Epithelial cell of esophagus (primary cell): ENCODE results near the gene COX7A2L.
"Not testable (repeated sequence)": the region's sequence is repeated elsewhere in the genome, so short reads cannot be mapped to it uniquely, and the experiment has no call there.

Experiments
- DNase-seq: peaks from one replicate; pipeline ENCODE4 v3.0.0; 2010; ENCODE audit warnings: low read depth
- H3K4me3 ChIP-seq: 2 replicates; pipeline ENCODE4 v1.5.1; 2011; ENCODE audit warnings: mild to moderate bottlenecking, low read length, control low read depth
- TF ChIP-seq, protein P1 (sequence below): IDR thresholded peaks from 2 replicates; pipeline ENCODE4 v1.5.1; 2011; ENCODE audit warnings: low read depth, mild to moderate bottlenecking, low read length, control low read depth, inconsistent platforms; ENCODE audit not compliant: insufficient read depth; ENCODE audit errors: missing control alignments

The COX7A2L gene

GRCh38 chr2:42390401-42390969 is 29.5 kb upstream of the COX7A2L start:
- no peak for DNase-seq
- H3K4me3 ChIP-seq, result no peak overlapping the region
- TF ChIP-seq, protein P1, sequence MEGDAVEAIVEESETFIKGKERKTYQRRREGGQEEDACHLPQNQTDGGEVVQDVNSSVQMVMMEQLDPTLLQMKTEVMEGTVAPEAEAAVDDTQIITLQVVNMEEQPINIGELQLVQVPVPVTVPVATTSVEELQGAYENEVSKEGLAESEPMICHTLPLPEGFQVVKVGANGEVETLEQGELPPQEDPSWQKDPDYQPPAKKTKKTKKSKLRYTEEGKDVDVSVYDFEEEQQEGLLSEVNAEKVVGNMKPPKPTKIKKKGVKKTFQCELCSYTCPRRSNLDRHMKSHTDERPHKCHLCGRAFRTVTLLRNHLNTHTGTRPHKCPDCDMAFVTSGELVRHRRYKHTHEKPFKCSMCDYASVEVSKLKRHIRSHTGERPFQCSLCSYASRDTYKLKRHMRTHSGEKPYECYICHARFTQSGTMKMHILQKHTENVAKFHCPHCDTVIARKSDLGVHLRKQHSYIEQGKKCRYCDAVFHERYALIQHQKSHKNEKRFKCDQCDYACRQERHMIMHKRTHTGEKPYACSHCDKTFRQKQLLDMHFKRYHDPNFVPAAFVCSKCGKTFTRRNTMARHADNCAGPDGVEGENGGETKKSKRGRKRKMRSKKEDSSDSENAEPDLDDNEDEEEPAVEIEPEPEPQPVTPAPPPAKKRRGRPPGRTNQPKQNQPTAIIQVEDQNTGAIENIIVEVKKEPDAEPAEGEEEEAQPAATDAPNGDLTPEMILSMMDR, result no peak

GRCh38 chr2:42386682-42387081 is 25.7 kb upstream of the COX7A2L start:
- no peak overlapping the region for H3K4me3 ChIP-seq
- TF ChIP-seq, protein P1, result peak; percentile 40
- DNase-seq, result peak; percentile 24

DNA sequence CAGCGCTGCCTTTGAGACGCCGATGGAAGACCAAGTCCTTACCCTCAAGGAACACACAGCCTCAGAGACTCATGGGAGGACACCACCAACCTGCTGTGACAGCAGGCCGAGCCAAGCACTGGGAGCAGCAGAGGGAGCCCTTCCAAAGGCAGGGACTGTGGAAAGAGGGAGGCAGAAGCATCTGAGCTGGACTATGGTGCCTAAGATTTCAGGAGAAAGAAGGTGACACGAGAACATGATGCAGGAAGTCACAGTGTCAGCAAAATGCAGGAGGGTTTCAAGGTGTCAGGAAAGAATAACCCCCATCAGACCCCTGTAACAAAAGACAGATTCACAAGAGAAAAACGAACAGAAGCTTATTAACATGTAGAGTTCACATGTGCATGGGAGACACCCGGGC is 24.2 kb upstream of the COX7A2L start:
- no peak overlapping the region for H3K4me3 ChIP-seq
- TF ChIP-seq, protein P1, result peak; percentile 45
- DNase-seq, result peak; percentile 24

DNA sequence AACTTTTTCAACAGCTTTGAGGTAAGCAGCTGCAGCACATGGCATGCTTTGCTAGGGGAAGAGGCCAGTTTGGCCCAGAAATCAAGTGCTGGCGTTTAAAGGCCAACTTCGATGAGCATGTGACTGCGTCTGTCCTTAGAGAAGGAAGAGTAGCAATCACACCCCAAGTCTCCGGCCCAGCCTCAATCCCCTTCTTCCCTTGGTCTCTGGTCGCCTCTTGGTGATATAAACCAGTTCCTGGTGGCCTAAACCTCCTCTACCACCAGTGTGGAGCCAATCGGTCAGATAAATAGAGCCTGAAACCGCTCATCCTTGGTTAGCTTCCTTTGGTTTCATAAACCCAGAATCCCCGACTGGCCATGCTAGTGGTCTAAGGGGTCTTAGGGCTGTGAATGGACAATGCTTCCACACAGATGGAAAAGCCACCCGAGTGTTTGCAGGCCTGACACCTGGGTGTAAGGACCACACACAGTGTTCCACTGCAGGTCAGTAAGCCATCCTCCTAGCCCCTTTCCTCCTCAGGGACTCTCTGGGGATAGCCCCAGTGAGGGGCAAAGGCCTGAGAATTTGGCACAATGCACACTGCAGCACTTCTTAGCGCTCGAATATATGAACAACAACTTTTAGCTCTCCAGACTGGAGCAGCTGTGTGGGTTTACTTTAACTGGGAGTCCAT is 23.0 kb upstream of the COX7A2L start:
- TF ChIP-seq, protein P1, result no peak
- H3K4me3 ChIP-seq, result no peak overlapping the region
- no peak for DNase-seq

DNA sequence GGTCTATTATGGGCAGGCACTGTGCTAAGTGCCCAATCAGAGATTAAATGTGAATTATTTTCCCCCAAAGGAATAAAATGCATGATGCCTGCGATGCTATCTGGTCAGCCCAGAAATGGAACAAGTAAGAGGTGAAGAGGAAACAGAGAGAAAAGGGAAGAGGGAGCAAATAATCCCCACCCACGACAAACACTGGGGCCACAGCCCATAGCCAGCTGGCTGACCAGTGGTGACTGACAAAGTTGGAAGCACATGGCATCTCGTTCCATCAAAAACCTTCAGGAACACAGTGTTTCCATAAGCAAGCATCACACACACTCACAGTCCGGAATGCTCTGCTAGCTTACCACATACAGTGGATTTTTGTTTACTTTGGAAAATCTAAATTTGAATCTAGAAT is 21.1 kb upstream of the COX7A2L start:
- DNase-seq, result no peak
- H3K4me3 ChIP-seq, result no peak overlapping the region
- TF ChIP-seq, protein P1, result no peak

- DNase-seq, H3K4me3 ChIP-seq: not testable (repeated sequence)
Measured at GRCh38 chr2:42380026-42380425, 19.0 kb upstream of the COX7A2L start.

- TF ChIP-seq, protein P1, result no peak
- DNase-seq, result no peak
- H3K4me3 ChIP-seq, result no peak overlapping the region
Measured at GRCh38 chr2:42378415-42378814, 17.4 kb upstream of the COX7A2L start.
